ENCODE measurements around the gene GNAI3.

GRCh38 chr1:109605381-109605780 lies 57.0 kb downstream of the GNAI3 start:
- TF ChIP-seq POLR2A (IDR thresholded peaks at IDR 0.05; ENCODE audit: low read depth) (no peak), CTCF (IDR thresholded peaks at IDR 0.05) (no peak)

Measured in esophagus muscularis mucosa (tissue), 3 donors.